Fibroblast of mammary gland (primary cell): ENCODE measurements around the gene TMEM144.

Experiments used
- DNase-seq: peaks from one replicate; pipeline ENCODE4 v3.0.0-alpha.2; 2010; ENCODE audit warnings: low read depth
- H3K4me3 ChIP-seq: 2 replicates; pipeline ENCODE4 v1.5.1; 2011; ENCODE audit warnings: low read depth, mild to moderate bottlenecking, low read length, moderate library complexity; ENCODE audit not compliant: control insufficient read depth
- CTCF ChIP-seq: conservative IDR thresholded peaks from 2 replicates; pipeline ENCODE4 v1.5.1; 2011; ENCODE audit warnings: low read depth, low read length, inconsistent platforms; ENCODE audit not compliant: control insufficient read depth, insufficient read depth

Gene TMEM144

GRCh38 chr4:158168606-158169005, 41.7 kb upstream of the TMEM144 start:
- TF ChIP-seq CTCF = no peak
- no peak for DNase-seq
- peak overlapping the region; percentile 77 for H3K4me3 ChIP-seq

GRCh38 chr4:158169506-158169905, 40.8 kb upstream of the TMEM144 start:
- TF ChIP-seq CTCF = no peak
- DNase-seq = peak; percentile 46
- H3K4me3 ChIP-seq = peak overlapping the region; percentile 77

GRCh38 chr4:158169931-158170690, 40.2 kb upstream of the TMEM144 start:
- no peak for TF ChIP-seq CTCF
- DNase-seq = peak; percentile 53
- H3K4me3 ChIP-seq = peak overlapping the region; percentile 77

- H3K4me3 ChIP-seq = peak overlapping the region; percentile 77
- peak; percentile 88 for DNase-seq
- TF ChIP-seq CTCF = peak; percentile 54
These were observed 39.4 kb upstream of the TMEM144 start for GRCh38 chr4:158170691-158171561.

- H3K4me3 ChIP-seq = peak within 1 kb of the TSS; percentile 77
- peak; percentile 70 for TF ChIP-seq CTCF
- peak; percentile 72 for DNase-seq
These were observed 37.7 kb upstream of the TMEM144 start, which contains the start of gene GASK1B for GRCh38 chr4:158172261-158173258. GASK1B (minus strand) TSS chr4:158173025; CDS start chr4:158171375, 1,650 bp downstream.

GRCh38 chr4:158176108-158176507, 34.2 kb upstream of the TMEM144 start:
- H3K4me3 ChIP-seq = no peak overlapping the region
- DNase-seq = peak; percentile 48
- no peak for TF ChIP-seq CTCF
